Measurements from ENCODE around the gene TLX1.

DNA sequence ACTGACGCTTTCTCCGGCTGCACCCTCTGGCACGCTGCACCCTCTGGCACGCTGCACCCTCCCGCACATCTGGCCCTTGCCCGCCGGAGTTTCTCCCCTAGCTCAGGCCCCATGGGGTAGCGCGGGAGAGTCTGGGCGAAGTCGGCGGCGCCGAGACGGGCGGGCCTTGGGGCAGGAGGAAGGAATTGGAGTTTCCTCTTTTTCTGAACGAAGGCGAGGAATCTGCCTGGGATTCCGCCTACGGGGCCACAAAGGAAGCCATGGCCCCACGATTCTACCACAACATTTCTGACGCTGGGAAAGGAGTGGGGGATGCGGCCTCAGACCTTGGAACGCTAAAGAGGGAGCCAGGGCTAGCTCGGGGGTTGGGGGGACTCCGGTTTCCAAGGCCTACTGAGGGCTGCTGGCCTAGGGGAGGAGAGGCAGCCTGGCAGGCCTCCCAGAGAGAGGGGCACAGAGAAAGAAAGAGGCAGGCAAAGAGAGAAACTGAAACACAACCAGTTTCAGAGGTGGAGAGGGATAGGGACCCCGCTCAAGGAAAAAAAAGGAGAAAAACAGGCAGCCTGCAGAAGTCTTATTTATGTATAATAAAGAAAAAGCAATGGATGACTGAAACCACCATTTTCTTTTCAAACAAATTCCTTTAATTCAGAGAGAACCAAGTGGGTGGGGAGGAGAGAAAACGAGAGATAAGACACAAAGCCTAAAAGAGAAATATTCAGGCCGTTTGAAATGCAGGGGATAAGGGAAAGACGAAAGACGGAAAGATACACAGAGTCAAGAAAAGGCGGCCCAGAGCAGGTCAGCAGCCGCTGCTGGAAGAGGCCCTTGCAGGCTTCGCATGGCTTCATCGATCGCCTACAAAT lies 4.3 kb downstream of the TLX1 start:
- no peak for TF ChIP-seq TAF1 (IDR thresholded peaks at IDR 0.05; ENCODE audit: borderline replicate concordance, insufficient read depth, low read length)
- TF ChIP-seq POLR2AphosphoS5 (IDR thresholded peaks at IDR 0.05; ENCODE audit: low read depth, low read length) = no peak
- TF ChIP-seq, protein P1, sequence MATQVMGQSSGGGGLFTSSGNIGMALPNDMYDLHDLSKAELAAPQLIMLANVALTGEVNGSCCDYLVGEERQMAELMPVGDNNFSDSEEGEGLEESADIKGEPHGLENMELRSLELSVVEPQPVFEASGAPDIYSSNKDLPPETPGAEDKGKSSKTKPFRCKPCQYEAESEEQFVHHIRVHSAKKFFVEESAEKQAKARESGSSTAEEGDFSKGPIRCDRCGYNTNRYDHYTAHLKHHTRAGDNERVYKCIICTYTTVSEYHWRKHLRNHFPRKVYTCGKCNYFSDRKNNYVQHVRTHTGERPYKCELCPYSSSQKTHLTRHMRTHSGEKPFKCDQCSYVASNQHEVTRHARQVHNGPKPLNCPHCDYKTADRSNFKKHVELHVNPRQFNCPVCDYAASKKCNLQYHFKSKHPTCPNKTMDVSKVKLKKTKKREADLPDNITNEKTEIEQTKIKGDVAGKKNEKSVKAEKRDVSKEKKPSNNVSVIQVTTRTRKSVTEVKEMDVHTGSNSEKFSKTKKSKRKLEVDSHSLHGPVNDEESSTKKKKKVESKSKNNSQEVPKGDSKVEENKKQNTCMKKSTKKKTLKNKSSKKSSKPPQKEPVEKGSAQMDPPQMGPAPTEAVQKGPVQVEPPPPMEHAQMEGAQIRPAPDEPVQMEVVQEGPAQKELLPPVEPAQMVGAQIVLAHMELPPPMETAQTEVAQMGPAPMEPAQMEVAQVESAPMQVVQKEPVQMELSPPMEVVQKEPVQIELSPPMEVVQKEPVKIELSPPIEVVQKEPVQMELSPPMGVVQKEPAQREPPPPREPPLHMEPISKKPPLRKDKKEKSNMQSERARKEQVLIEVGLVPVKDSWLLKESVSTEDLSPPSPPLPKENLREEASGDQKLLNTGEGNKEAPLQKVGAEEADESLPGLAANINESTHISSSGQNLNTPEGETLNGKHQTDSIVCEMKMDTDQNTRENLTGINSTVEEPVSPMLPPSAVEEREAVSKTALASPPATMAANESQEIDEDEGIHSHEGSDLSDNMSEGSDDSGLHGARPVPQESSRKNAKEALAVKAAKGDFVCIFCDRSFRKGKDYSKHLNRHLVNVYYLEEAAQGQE (IDR thresholded peaks at IDR 0.05; ENCODE audit: insufficient read depth in 1 of 2, low read depth in 2 of 2, low read length in 2 of 2) = no peak

Data from PFSK-1 (cell line).